Adrenal gland (tissue), 5 donors: ENCODE data around the gene SMAD7.

Source experiments
- CTCF ChIP-seq, 6 experiments: fragments of 450-650 bp in 4 of 6; fragments of 200-600 bp in 2 of 6; sonication (generic) in 1 of 6; IDR thresholded peaks; 1 replicate in 5 of 6; 2 replicates in 1 of 6; pipeline versions ENCODE4 v1.5.1 to v1.8.0; 2016 to 2021; ENCODE audit warnings: antibody characterized with exemption in 6 of 6, mild to moderate bottlenecking in 2 of 6, moderate library complexity in 1 of 6
- POLR2A ChIP-seq, 2 donors: fragments of 450-650 bp; IDR thresholded peaks; one replicate each; pipeline ENCODE4 v1.6.1; 2017; ENCODE audit warnings: antibody characterized with exemption in 2 of 2, mild to moderate bottlenecking in 2 of 2, moderate library complexity in 1 of 2
- donor health status: DM: no; HTN: no; CAD: no.

DNA sequence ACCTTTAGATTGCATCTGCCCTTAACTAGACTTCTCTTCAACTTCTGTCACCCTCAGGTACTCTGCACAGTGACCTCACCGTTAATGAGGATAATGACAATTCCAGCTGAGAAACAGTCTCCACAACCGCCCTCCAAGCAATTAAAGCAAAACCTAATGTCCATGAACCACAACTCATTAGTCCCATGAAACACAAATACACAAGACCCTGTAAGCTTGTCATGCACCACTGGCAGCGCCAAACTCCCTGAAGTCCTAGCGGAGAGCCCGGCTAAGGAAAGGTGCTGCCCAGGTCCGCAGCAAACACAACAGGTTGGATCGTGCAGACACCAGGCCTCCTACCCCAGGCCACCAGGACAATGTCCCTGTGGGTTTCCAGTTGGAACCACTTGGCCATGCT is 7.4 kb downstream of the SMAD7 start:
- TF ChIP-seq CTCF (IDR thresholded peaks at IDR 0.05) (no peak), POLR2A (IDR thresholded peaks at IDR 0.05) (no peak)
